Measurements from ENCODE around the gene GRIP1.
A peak's percentile ranks its signal among the peaks of the same experiment; 100 is the strongest.
"Not testable (repeated sequence)": the region's sequence is repeated elsewhere in the genome, so short reads cannot be mapped to it uniquely, and the experiment has no call there.

The GRIP1 gene

GRCh38 chr12:66320996-66321395 is 357.9 kb downstream of the GRIP1 start:
- Mint-ChIP-seq H3K4me1 (peaks cover 13% of the 10 kb centered on the region), H3K27me3 (no peaks in the 10 kb centered on the region), H3K4me3 (no peak overlapping the region), H3K9me3 (no peaks in the 10 kb centered on the region), H3K27ac (no peak overlapping the region), H3K36me3 (peaks cover 61% of the 10 kb centered on the region)
- no peak for DNase-seq
- CTCF ChIA-PET, result interaction anchor here (0.9 to 1.8 kb wide), 2 partner anchors 19 to 51 kb away, joined by 3 to 5 read pairs; partner anchors contain the start of gene HELB

- H3K4me1 Mint-ChIP-seq, result peaks cover 15% of the 10 kb centered on the region
- CTCF ChIA-PET, result no interaction called here
- H3K4me3 Mint-ChIP-seq, result no peak overlapping the region
- H3K27me3 Mint-ChIP-seq, result no peaks in the 10 kb centered on the region
- H3K9me3 Mint-ChIP-seq, result no peaks in the 10 kb centered on the region
- peaks cover 58% of the 10 kb centered on the region for H3K36me3 Mint-ChIP-seq
- no peak for DNase-seq
- H3K27ac Mint-ChIP-seq, result no peak overlapping the region
These were observed 359.5 kb downstream of the GRIP1 start for GRCh38 chr12:66319266-66319954.

- Mint-ChIP-seq H3K9me3 (no peaks in the 10 kb centered on the region), H3K27ac (no peak overlapping the region), H3K36me3 (peaks cover 70% of the 10 kb centered on the region), H3K4me3 (no peak overlapping the region), H3K4me1 (peaks cover 55% of the 10 kb centered on the region), H3K27me3 (no peaks in the 10 kb centered on the region)
- CTCF ChIA-PET, result interaction anchor here (0.8 to 0.9 kb wide), 2 partner anchors 12 to 36 kb away, joined by 3 read pairs; partner anchors contain the start of gene HELB
- DNase-seq, result no peak
These were observed 364.6 kb downstream of the GRIP1 start for GRCh38 chr12:66314278-66314677.

- DNase-seq, result no peak
- Mint-ChIP-seq H3K36me3 (peaks cover 76% of the 10 kb centered on the region), H3K27me3 (no peaks in the 10 kb centered on the region), H3K27ac (no peak overlapping the region), H3K9me3 (no peaks in the 10 kb centered on the region), H3K4me1 (peaks cover 56% of the 10 kb centered on the region), H3K4me3 (no peak overlapping the region)
- CTCF ChIA-PET, result interaction anchor here (0.9 kb wide), 1 partner anchor 34 kb away, joined by 3 read pairs; no protein-coding TSS in a partner anchor
These were observed 366.7 kb downstream of the GRIP1 start for GRCh38 chr12:66312189-66312588.

- Mint-ChIP-seq H3K36me3 (peaks cover 83% of the 10 kb centered on the region), H3K4me3 (no peak overlapping the region)
These were observed 369.3 kb downstream of the GRIP1 start for GRCh38 chr12:66309606-66310005.

GRCh38 chr12:66304296-66304900 is 374.5 kb downstream of the GRIP1 start:
- H3K27me3 Mint-ChIP-seq, result peaks cover 16% of the 10 kb centered on the region
- H3K4me3 Mint-ChIP-seq, result peak overlapping the region; percentile 98
- CTCF ChIA-PET, result interaction anchor here (2.5 to 3.7 kb wide), 2 partner anchors 25 to 35 kb away, joined by 10 to 17 read pairs; no protein-coding TSS in a partner anchor
- H3K9me3 Mint-ChIP-seq, result no peaks in the 10 kb centered on the region
- peaks cover 46% of the 10 kb centered on the region for H3K36me3 Mint-ChIP-seq
- H3K4me1 Mint-ChIP-seq, result peaks cover 49% of the 10 kb centered on the region
- H3K27ac Mint-ChIP-seq, result peak overlapping the region; percentile 98
- no peak for DNase-seq

More at GRCh38 chr12:66309606-66310005, 369.3 kb downstream of the GRIP1 start:
- DNase-seq, result no peak
- CTCF ChIA-PET, result no interaction called here
- H3K27me3 Mint-ChIP-seq, result no peaks in the 10 kb centered on the region
- H3K4me1 Mint-ChIP-seq, result peaks cover 72% of the 10 kb centered on the region
- no peak overlapping the region for H3K27ac Mint-ChIP-seq
- H3K9me3 Mint-ChIP-seq, result no peaks in the 10 kb centered on the region

GRCh38 chr12:66303316-66303804 is 375.5 kb downstream of the GRIP1 start:
- peak; percentile 56 for DNase-seq
- Mint-ChIP-seq H3K4me1 (peaks cover 48% of the 10 kb centered on the region), H3K27me3 (peaks cover 20% of the 10 kb centered on the region), H3K36me3 (peaks cover 39% of the 10 kb centered on the region), H3K27ac (peak overlapping the region; percentile 98), H3K4me3 (peak overlapping the region; percentile 98)
- not testable (repeated sequence) for H3K9me3 Mint-ChIP-seq
- CTCF ChIA-PET, result interaction anchor here (1.2 to 3.7 kb wide), 4 partner anchors 13 to 34 kb away, joined by 4 to 17 read pairs (median 8); no protein-coding TSS in a partner anchor

- CTCF ChIA-PET, result interaction anchor here (0.6 to 3.7 kb wide), 9 partner anchors 12 to 106 kb away, joined by 3 to 17 read pairs (median 4); no protein-coding TSS in a partner anchor
- Mint-ChIP-seq H3K9me3 (no peaks in the 10 kb centered on the region), H3K4me3 (peak overlapping the region; percentile 98), H3K4me1 (peaks cover 44% of the 10 kb centered on the region), H3K27me3 (peaks cover 21% of the 10 kb centered on the region), H3K36me3 (peaks cover 35% of the 10 kb centered on the region), H3K27ac (peak overlapping the region; percentile 98)
- DNase-seq, result no peak
These were observed 376.1 kb downstream of the GRIP1 start for GRCh38 chr12:66302827-66303169.

GRCh38 chr12:66301944-66302826 is 376.7 kb downstream of the GRIP1 start, which contains the start of gene HELB:
Gene HELB, plus strand, starts transcription at chr12:66302493. Its CDS starts 111 bp downstream, at chr12:66302604.
- no peaks in the 10 kb centered on the region for H3K9me3 Mint-ChIP-seq
- peak within 1 kb of the TSS; percentile 98 for H3K27ac Mint-ChIP-seq
- peak within 1 kb of the TSS; percentile 98 for H3K4me3 Mint-ChIP-seq
- peak; percentile 99 for DNase-seq
- peaks cover 45% of the 10 kb centered on the region for H3K4me1 Mint-ChIP-seq
- H3K36me3 Mint-ChIP-seq, result peaks cover 31% of the 10 kb centered on the region
- CTCF ChIA-PET, result interaction anchor here (0.6 to 3.7 kb wide), 9 partner anchors 12 to 107 kb away, joined by 3 to 17 read pairs (median 4); no protein-coding TSS in a partner anchor
- H3K27me3 Mint-ChIP-seq, result peaks cover 21% of the 10 kb centered on the region

GRCh38 chr12:66297923-66298322 is 381.0 kb downstream of the GRIP1 start:
- Mint-ChIP-seq H3K4me3 (no peak overlapping the region), H3K9me3 (peaks cover 6% of the 10 kb centered on the region), H3K27ac (no peak overlapping the region), H3K27me3 (peaks cover 21% of the 10 kb centered on the region), H3K36me3 (peaks cover 8% of the 10 kb centered on the region), H3K4me1 (peaks cover 35% of the 10 kb centered on the region)
- no peak for DNase-seq
- CTCF ChIA-PET, result no interaction called here
